Measurements from ENCODE around the gene LRRC49. TPM values are rescaled to one million over a fixed set of nuclear protein-coding genes. Genes with fewer than 3 reads are reported as not detected.

LRRC49 gene
- total and polyA plus RNA-seq, 2 of the 4 experiments (the other 2 are of a cell fraction), result 8.6 to 16.8 TPM

- BruUV-seq (replicated peaks), result no TSS peak
- Histone ChIP-seq H3K18ac (ENCODE audit: low read depth, low read length) (peak overlapping the region; percentile 17; the same call in 1 of the 2 replicates), H3K56ac (ENCODE audit: extremely low read depth, insufficient read depth, low read length) (no peak overlapping the region), H4K20me1 (ENCODE audit: insufficient read depth, low read length) (no peaks in the 10 kb centered on the region), H3K4ac (ENCODE audit: low read depth, low read length) (peak overlapping the region; percentile 33; the same call in 1 of the 2 replicates), H3K79me1 (ENCODE audit: low read depth in 1 of 2, low read length in 2 of 2) (no peaks in the 10 kb centered on the region; a peak in 1 of 4 replicates), H4K5ac (ENCODE audit: low read depth, low read length) (no peak overlapping the region; the same call in 1 of the 2 replicates), H3K27me3 (ENCODE audit: control insufficient read depth, insufficient read depth, low read length) (no peaks in the 10 kb centered on the region), H3K36me3 (ENCODE audit: control insufficient read depth, insufficient read depth, low read length) (no peaks in the 10 kb centered on the region), H2AFZ (replicated peaks; ENCODE audit: low read length, poor library complexity) (peak overlapping the region; percentile 65), H2BK20ac (ENCODE audit: low read depth, low read length) (no peak overlapping the region; the same call in 1 of the 2 replicates), H3K9me1 (ENCODE audit: insufficient read depth, low read length) (no peaks in the 10 kb centered on the region), H2AK9ac (replicated peaks; ENCODE audit: low read depth, low read length, poor library complexity) (peak overlapping the region; percentile 60), H2AK5ac (ENCODE audit: low read depth, low read length) (0 out of 2 replicates have a peak overlapping the region, but pooled peaks have one; percentile 23), H3K9me3 (ENCODE audit: control insufficient read depth, insufficient read depth, low read length) (no peaks in the 10 kb centered on the region), H4K91ac (ENCODE audit: insufficient read depth, low read depth, low read length) (no peak overlapping the region), H3K4me2 (ENCODE audit: low read depth, low read length) (no peak overlapping the region), H3K4me1 (ENCODE audit: control insufficient read depth, insufficient read depth, low read length) (peaks cover 10% of the 10 kb centered on the region), H3K23ac (ENCODE audit: low read depth, low read length) (peak overlapping the region; percentile 57; the same call in 1 of the 2 replicates), H3K27ac (ENCODE audit: insufficient read depth, low read length) (no peak overlapping the region), H2BK120ac (ENCODE audit: low read depth, low read length) (peak overlapping the region; percentile 14; the same call in 1 of the 2 replicates), H3K4me3 (ENCODE audit: insufficient read depth, low read depth, low read length) (no peak overlapping the region), H3K9ac (ENCODE audit: low read depth, low read length) (no peak overlapping the region), H4K8ac (ENCODE audit: low read depth in 2 of 2, low read length in 2 of 2) (peak overlapping the region in 1 of 2 experiments; percentile 14; a peak in 1 of 4 replicates), H2BK5ac (ENCODE audit: low read depth, low read length, poor library complexity, severe bottlenecking) (peak overlapping the region; percentile 14), H3K14ac (replicated peaks; ENCODE audit: low read depth, low read length) (no peak overlapping the region; the same call in 1 of the 2 replicates), H2BK15ac (ENCODE audit: low read depth, low read length) (no peak overlapping the region; the same call in 2 of the 3 replicates)
- peak; percentile 82 for DNase-seq
- CTCF ChIA-PET, result interaction anchor here (0.7 kb wide), 1 partner anchor 10 kb away, joined by 3 read pairs; no protein-coding TSS in a partner anchor
- in situ Hi-C loops (cut with MboI; ENCODE audit: low sequenced_read_pairs), result no loop called here
- TF ChIP-seq BHLHE40 (IDR thresholded peaks at IDR 0.05; ENCODE audit: low read depth, low read length), result peak; percentile 65; the same call in 1 of the 2 replicates
- peak; percentile 11; the same call in 1 of the 2 replicates for TF ChIP-seq FOS (IDR thresholded peaks at IDR 0.05; ENCODE audit: low read depth, low read length)
- TF ChIP-seq RFX5 (IDR thresholded peaks at IDR 0.05; ENCODE audit: low read depth, low read length), result no peak
- intact Hi-C loops (cut with micrococcal nuclease), result no loop called here
- POLR2A ChIA-PET (ENCODE audit: unreplicated experiment), result no interaction called here
- ATAC-seq (ENCODE audit: low read depth), result peak; percentile 82
- 69% methylated on average over 4 of the region's 11 CpGs; no CpG with 5 or more reads in 1 of the 2 experiments for WGBS, 2 experiments (ENCODE audit: extremely low coverage in 2 of 2, insufficient read length in 1 of 2)
- dilution Hi-C loops (cut with HindIII; ENCODE audit: low sequenced_read_pairs, unreplicated experiment), result no loop called here
These were observed 200.7 kb downstream of the LRRC49 start for GRCh38 chr15:71093054-71094024.

Data from IMR-90 (cell line).